Astrocyte (in vitro differentiated cells and primary cell): Measurements from ENCODE around the gene DTX2.
"Not testable (repeated sequence)": the region's sequence is repeated elsewhere in the genome, so short reads cannot be mapped to it uniquely, and the experiment has no call there.

Experiments used
- CTCF ChIP-seq: IDR thresholded peaks from 2 replicates; pipeline ENCODE4 v1.5.1; 2011; ENCODE audit warnings: low read depth, mild to moderate bottlenecking, inconsistent platforms, low read length, moderate library complexity; ENCODE audit not compliant: insufficient read depth
- EZH2 ChIP-seq: IDR thresholded peaks from 2 replicates; pipeline ENCODE4 v1.6.1; 2012; ENCODE audit warnings: mild to moderate bottlenecking, low read length, inconsistent platforms; ENCODE audit not compliant: insufficient read depth

GRCh38 chr7:76502836-76503235 lies 41.3 kb downstream of the DTX2 start:
- TF ChIP-seq CTCF, EZH2: not testable (repeated sequence)
